HuH-7 (cell line): Measurements from ENCODE around the gene SH3RF1.
"Not testable (repeated sequence)": the region's sequence is repeated elsewhere in the genome, so short reads cannot be mapped to it uniquely, and the experiment has no call there.

Experiments used
- DNase-seq: peaks from one replicate; pipeline ENCODE4 v3.0.0; 2011; ENCODE audit warnings: low spot score

Gene SH3RF1

GRCh38 chr4:169200361-169201030, 70.3 kb downstream of the SH3RF1 start:
- no peak for DNase-seq

GRCh38 chr4:169199184-169199583, 71.6 kb downstream of the SH3RF1 start:
- DNase-seq, result no peak

GRCh38 chr4:169198167-169198566, 72.6 kb downstream of the SH3RF1 start:
- no peak for DNase-seq

- not testable (repeated sequence) for DNase-seq
Observed at GRCh38 chr4:169197206-169197605, 73.5 kb downstream of the SH3RF1 start.

- no peak for DNase-seq
Observed at GRCh38 chr4:169195032-169195431, 75.7 kb downstream of the SH3RF1 start.

GRCh38 chr4:169189968-169190367, 80.8 kb downstream of the SH3RF1 start:
- not testable (repeated sequence) for DNase-seq

- DNase-seq, result no peak
Observed at GRCh38 chr4:169189372-169189771, 81.4 kb downstream of the SH3RF1 start.

- DNase-seq, result no peak
Observed at GRCh38 chr4:169188204-169188603, 82.6 kb downstream of the SH3RF1 start.

- DNase-seq, result no peak
Observed at GRCh38 chr4:169185133-169185956, 85.4 kb downstream of the SH3RF1 start.

GRCh38 chr4:169184686-169185085, 86.1 kb downstream of the SH3RF1 start:
- DNase-seq, result no peak

- no peak for DNase-seq
Observed at GRCh38 chr4:169184236-169184635, 86.5 kb downstream of the SH3RF1 start.

GRCh38 chr4:169183581-169183980, 87.2 kb downstream of the SH3RF1 start:
- no peak for DNase-seq

- DNase-seq, result peak; percentile 42
Observed at GRCh38 chr4:169179609-169180521, 90.9 kb downstream of the SH3RF1 start.

GRCh38 chr4:169178092-169178491, 92.7 kb downstream of the SH3RF1 start:
- DNase-seq, result not testable (repeated sequence)

- no peak for DNase-seq
Observed at GRCh38 chr4:169175476-169175875, 95.3 kb downstream of the SH3RF1 start.

- no peak for DNase-seq
Observed at GRCh38 chr4:169175035-169175434, 95.7 kb downstream of the SH3RF1 start.

- DNase-seq, result no peak
Observed at GRCh38 chr4:169174247-169174646, 96.5 kb downstream of the SH3RF1 start.

- no peak for DNase-seq
Observed at GRCh38 chr4:169167957-169168858, 102.5 kb downstream of the SH3RF1 start.

- DNase-seq, result no peak
Observed at GRCh38 chr4:169164669-169165415, 105.9 kb downstream of the SH3RF1 start.

GRCh38 chr4:169163947-169164668, 106.6 kb downstream of the SH3RF1 start:
- no peak for DNase-seq
